PC-9 (cell line): ENCODE results near the gene SLC1A2. TPM values are rescaled to one million over a fixed set of nuclear protein-coding genes. Genes with fewer than 3 reads are reported as not detected.

ENCODE experiments used
- BruUV-seq: library from RNA; stranded (reverse); fragments of 400-500 nt; replicated peaks from 2 replicates; lab custom pipeline; 2021; lab: Mats Ljungman, UMichigan
- CTCF ChIA-PET: fragments of 300-600 bp; sonication (Branson Sonifier 250); formaldehyde crosslinking; loops from one replicate; lab custom pipeline; 2022; ENCODE audit warnings: antibody characterized with exemption; lab: Charles Lee
- POLR2A ChIA-PET: fragments of 300-600 bp; sonication (Branson Sonifier 250); formaldehyde crosslinking; loops from one replicate; lab custom pipeline; 2022; ENCODE audit warnings: antibody characterized with exemption; ENCODE audit not compliant: unreplicated experiment; lab: Charles Lee
- DNase-seq, 2 experiments: peaks; one replicate each; pipeline versions ENCODE4 v3.0.0 to v3.0.0-alpha.2; 2015 to 2022; ENCODE audit warnings: mixed read lengths in 1 of 2
- H2AFZ ChIP-seq: fragments of 200-600 bp; sonication (generic); 2 replicates; pipeline ENCODE4 v1.8.1; 2017; ENCODE audit warnings: antibody characterized with exemption
- H3F3A ChIP-seq: fragments of 200-600 bp; sonication (generic); 2 replicates; pipeline ENCODE4 v1.8.1; 2017; ENCODE audit warnings: antibody characterized with exemption, mild to moderate bottlenecking, low read depth; ENCODE audit not compliant: insufficient read depth
- H3K27ac ChIP-seq: fragments of 200-600 bp; sonication (generic); 2 replicates; pipeline ENCODE4 v1.6.1; 2016; ENCODE audit warnings: mixed run types
- H3K27me3 ChIP-seq: fragments of 200-600 bp; sonication (generic); 2 replicates; pipeline ENCODE4 v1.6.1; 2016; ENCODE audit warnings: low read depth, mixed run types; ENCODE audit not compliant: insufficient read depth
- H3K36me3 ChIP-seq: fragments of 200-600 bp; sonication (generic); 2 replicates; pipeline ENCODE4 v1.6.1; 2016; ENCODE audit warnings: low read depth, mixed run types
- H3K4me1 ChIP-seq: fragments of 200-600 bp; sonication (generic); replicated peaks from 2 replicates; pipeline ENCODE4 v1.6.1; 2016; ENCODE audit warnings: mixed run types; ENCODE audit not compliant: insufficient read depth
- H3K4me2 ChIP-seq: fragments of 200-600 bp; sonication (generic); 2 replicates; pipeline ENCODE4 v1.6.1; 2017; ENCODE audit warnings: mixed run types
- H3K4me3 ChIP-seq: fragments of 200-600 bp; sonication (generic); 2 replicates; pipeline ENCODE4 v1.6.1; 2016; ENCODE audit warnings: mixed run types
- H3K79me2 ChIP-seq: fragments of 200-600 bp; sonication (generic); 2 replicates; pipeline ENCODE4 v1.6.1; 2017; ENCODE audit warnings: low read depth, mixed run types
- H3K9me2 ChIP-seq: fragments of 200-600 bp; sonication (generic); 2 replicates; pipeline ENCODE4 v1.8.1; 2017; ENCODE audit warnings: mild to moderate bottlenecking; ENCODE audit not compliant: insufficient read depth
- H3K9me3 ChIP-seq: fragments of 200-600 bp; sonication (generic); 2 replicates; pipeline ENCODE4 v1.8.1; 2016; ENCODE audit warnings: low read depth; ENCODE audit not compliant: insufficient read depth
- H4K20me1 ChIP-seq: fragments of 200-600 bp; sonication (generic); 2 replicates; pipeline ENCODE4 v1.8.1; 2017; ENCODE audit not compliant: insufficient read depth
- EZH2 ChIP-seq: fragments of 200-600 bp; sonication (generic); IDR thresholded peaks from 2 replicates; pipeline ENCODE4 v1.8.0; 2017; ENCODE audit warnings: antibody characterized with exemption, low read depth
- intact Hi-C: fragments of 100-400 bp; cut with micrococcal nuclease; formaldehyde crosslinking; loops from one replicate; pipeline ENCODE4 v1.10.0; 2022; ENCODE audit not compliant: unreplicated experiment
- total RNA-seq: library from RNA; stranded (reverse); gene quantifications from 2 replicates; pipeline ENCODE4 v1.2.3, GENCODE V29; 2021
- TF ChIP-seq, protein P1 (sequence below): fragments of 200-600 bp; sonication (generic); conservative IDR thresholded peaks from 2 replicates; pipeline ENCODE4 v1.6.1; 2017; ENCODE audit warnings: mixed run types, antibody characterized with exemption, mild to moderate bottlenecking, moderate library complexity

The SLC1A2 gene
- total RNA-seq, 1 experiment from 2014 or later: 0.09 TPM

DNA sequence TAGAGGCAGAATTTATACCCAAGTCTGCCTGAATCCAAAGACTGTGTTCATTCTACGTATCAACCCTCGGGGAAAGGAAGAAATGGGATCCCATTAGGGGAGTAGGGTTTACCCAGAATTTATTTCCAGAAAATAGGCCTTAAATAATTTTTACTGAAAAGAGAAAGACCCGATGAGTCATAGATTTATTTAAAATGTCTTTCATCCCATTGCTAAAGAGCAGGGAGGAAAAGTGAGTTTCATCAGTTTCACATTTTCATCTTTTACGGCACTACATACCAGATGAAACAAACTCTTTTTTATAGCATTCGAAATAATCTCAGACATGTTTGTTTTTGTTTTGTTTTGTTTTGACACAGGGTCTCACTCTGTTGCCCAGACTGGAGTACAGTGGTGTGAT lies 31.3 kb downstream of the SLC1A2 start:
- CTCF ChIA-PET: interaction anchor here (0.6 to 1.5 kb wide), 2 partner anchors 388 to 461 kb away, joined by 3 read pairs; no protein-coding TSS in a partner anchor
- H3K4me2 ChIP-seq: no peak overlapping the region
- POLR2A ChIA-PET: no interaction called here

DNA sequence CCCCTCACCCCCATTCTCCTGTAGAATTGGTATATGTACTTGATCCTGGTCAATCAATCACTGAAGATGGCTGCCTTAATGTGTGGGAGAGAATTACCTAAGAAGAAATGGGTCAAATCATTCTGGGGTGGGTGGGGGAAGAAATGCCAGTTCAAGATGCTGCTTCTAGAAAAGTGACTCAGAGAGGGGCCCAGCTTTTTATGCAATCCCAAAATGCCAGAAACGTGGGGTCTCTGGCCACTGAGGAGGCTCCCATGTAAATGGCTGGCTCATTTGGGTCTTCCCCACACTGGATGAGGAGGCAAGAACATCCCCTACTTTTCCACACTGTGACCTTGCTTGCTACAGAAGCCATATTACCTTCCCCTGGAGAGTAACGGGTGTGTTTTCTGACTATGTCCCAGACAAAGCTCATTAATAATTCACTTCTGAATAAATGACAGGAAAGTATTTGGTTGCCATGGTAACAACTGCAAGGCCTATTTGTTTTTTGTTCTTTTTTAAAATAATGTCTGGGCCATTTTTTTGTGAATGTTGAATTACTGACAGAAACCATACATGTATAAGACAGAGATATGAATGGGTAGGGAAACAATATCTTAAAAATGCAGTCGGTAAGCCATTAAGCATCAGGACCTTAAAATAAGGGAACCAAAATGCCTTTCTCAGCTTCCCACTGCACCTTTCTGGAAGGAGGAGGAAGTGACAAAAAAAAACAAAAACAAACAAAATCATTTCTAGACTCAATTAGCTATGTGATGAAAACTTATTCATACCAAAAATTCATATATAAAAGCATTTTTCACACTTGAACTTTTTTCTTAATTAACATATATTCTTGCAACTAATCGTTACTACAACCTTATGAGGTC lies 32.0 kb downstream of the SLC1A2 start:
- no peaks in the 10 kb centered on the region for H3K9me3 ChIP-seq
- no peaks in the 10 kb centered on the region for H3K9me2 ChIP-seq
- no peak for DNase-seq
- no peaks in the 10 kb centered on the region for H3K79me2 ChIP-seq
- no peaks in the 10 kb centered on the region for H3K27me3 ChIP-seq
- TF ChIP-seq, protein P1, sequence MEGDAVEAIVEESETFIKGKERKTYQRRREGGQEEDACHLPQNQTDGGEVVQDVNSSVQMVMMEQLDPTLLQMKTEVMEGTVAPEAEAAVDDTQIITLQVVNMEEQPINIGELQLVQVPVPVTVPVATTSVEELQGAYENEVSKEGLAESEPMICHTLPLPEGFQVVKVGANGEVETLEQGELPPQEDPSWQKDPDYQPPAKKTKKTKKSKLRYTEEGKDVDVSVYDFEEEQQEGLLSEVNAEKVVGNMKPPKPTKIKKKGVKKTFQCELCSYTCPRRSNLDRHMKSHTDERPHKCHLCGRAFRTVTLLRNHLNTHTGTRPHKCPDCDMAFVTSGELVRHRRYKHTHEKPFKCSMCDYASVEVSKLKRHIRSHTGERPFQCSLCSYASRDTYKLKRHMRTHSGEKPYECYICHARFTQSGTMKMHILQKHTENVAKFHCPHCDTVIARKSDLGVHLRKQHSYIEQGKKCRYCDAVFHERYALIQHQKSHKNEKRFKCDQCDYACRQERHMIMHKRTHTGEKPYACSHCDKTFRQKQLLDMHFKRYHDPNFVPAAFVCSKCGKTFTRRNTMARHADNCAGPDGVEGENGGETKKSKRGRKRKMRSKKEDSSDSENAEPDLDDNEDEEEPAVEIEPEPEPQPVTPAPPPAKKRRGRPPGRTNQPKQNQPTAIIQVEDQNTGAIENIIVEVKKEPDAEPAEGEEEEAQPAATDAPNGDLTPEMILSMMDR: no peak
- TF ChIP-seq EZH2: no peak
- H3K4me1 ChIP-seq: peaks cover 46% of the 10 kb centered on the region
- H2AFZ ChIP-seq: no peak overlapping the region
- no peak overlapping the region for H3K27ac ChIP-seq
- H4K20me1 ChIP-seq: no peaks in the 10 kb centered on the region
- ChIA-PET POLR2A (interaction anchor here (0.5 to 0.7 kb wide), 4 partner anchors 9 to 759 kb away, joined by 3 to 4 read pairs (median 3); no protein-coding TSS in a partner anchor), CTCF (interaction anchor here (0.7 to 1.5 kb wide), 2 partner anchors 163 to 460 kb away, joined by 3 read pairs; no protein-coding TSS in a partner anchor)
- H3F3A ChIP-seq: peaks cover 27% of the 10 kb centered on the region
- no peak overlapping the region for H3K4me2 ChIP-seq
- BruUV-seq: no TSS peak
- intact Hi-C loops: no loop called here
- H3K36me3 ChIP-seq: no peaks in the 10 kb centered on the region
- no peak overlapping the region for H3K4me3 ChIP-seq

More for the DNA sequence above, 31.3 kb downstream of the SLC1A2 start:
- Histone ChIP-seq H2AFZ (no peak overlapping the region), H4K20me1 (no peaks in the 10 kb centered on the region), H3K4me3 (no peak overlapping the region), H3K9me3 (no peaks in the 10 kb centered on the region), H3K27me3 (no peaks in the 10 kb centered on the region), H3K79me2 (no peaks in the 10 kb centered on the region), H3F3A (peaks cover 27% of the 10 kb centered on the region), H3K27ac (no peak overlapping the region), H3K36me3 (no peaks in the 10 kb centered on the region), H3K4me1 (peaks cover 49% of the 10 kb centered on the region), H3K9me2 (no peaks in the 10 kb centered on the region)
- DNase-seq: no peak
- TF ChIP-seq, protein P1: no peak
- TF ChIP-seq EZH2: no peak
- intact Hi-C loops: no loop called here
- BruUV-seq: no TSS peak

DNA sequence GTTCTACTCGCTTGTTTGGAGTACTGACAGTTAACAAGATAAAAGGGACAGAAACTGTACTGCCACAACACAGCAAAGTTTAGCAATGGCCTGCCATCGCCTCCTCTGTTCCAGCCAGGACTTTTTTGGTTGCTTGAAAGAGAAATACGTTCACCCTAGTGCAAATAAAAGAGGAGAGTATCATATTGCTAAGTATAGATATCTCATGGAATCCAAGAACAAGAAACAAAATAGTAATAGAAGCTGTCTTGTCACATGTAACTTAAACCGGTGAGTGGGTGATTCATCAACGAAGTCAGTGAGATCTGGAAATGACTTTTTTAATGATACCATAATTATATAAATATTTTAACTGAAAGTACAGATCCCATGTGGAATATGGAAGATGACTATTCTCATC lies 35.4 kb downstream of the SLC1A2 start:
- ChIA-PET POLR2A (interaction anchor here (0.6 kb wide), 1 partner anchor 116 kb away, joined by 3 read pairs; no protein-coding TSS in a partner anchor), CTCF (no interaction called here)
- no peaks in the 10 kb centered on the region for H3K27me3 ChIP-seq
- no peaks in the 10 kb centered on the region; the same call in 1 of the 2 replicates for H3F3A ChIP-seq
- H3K36me3 ChIP-seq: no peaks in the 10 kb centered on the region
- no peaks in the 10 kb centered on the region for H4K20me1 ChIP-seq
- H2AFZ ChIP-seq: no peak overlapping the region
- H3K27ac ChIP-seq: no peak overlapping the region
- H3K4me3 ChIP-seq: no peak overlapping the region
- no peaks in the 10 kb centered on the region for H3K9me2 ChIP-seq
- no peaks in the 10 kb centered on the region for H3K79me2 ChIP-seq
- H3K4me2 ChIP-seq: no peak overlapping the region
- TF ChIP-seq, protein P1: no peak
- TF ChIP-seq EZH2: no peak
- H3K9me3 ChIP-seq: no peaks in the 10 kb centered on the region
- no TSS peak for BruUV-seq
- no peak for DNase-seq
- intact Hi-C loops: no loop called here
- peaks cover 12% of the 10 kb centered on the region; the same call in 1 of the 2 replicates for H3K4me1 ChIP-seq
